Osteocyte (in vitro differentiated cells): ENCODE results near the gene LCLAT1. TPM values are rescaled to one million over a fixed set of nuclear protein-coding genes. Genes with fewer than 3 reads are reported as not detected.

Experiments used
- DNase-seq: peaks from one replicate; pipeline ENCODE4 v3.0.0; 2021; ENCODE audit warnings: mixed read lengths; ENCODE audit not compliant: unreplicated experiment; ENCODE audit errors: extremely low spot score
- H3K27ac Mint-ChIP-seq: one replicate; pipeline ENCODE4 v1.8.0; 2021; ENCODE audit warnings: mild to moderate bottlenecking, mixed read lengths; ENCODE audit not compliant: unreplicated experiment
- H3K27me3 Mint-ChIP-seq: one replicate; pipeline ENCODE4 v1.8.0; 2021; ENCODE audit warnings: mixed read lengths; ENCODE audit not compliant: unreplicated experiment
- H3K36me3 Mint-ChIP-seq: one replicate; pipeline ENCODE4 v1.8.0; 2021; ENCODE audit warnings: mixed read lengths; ENCODE audit not compliant: unreplicated experiment
- H3K4me1 Mint-ChIP-seq: one replicate; pipeline ENCODE4 v1.8.0; 2021; ENCODE audit warnings: mixed read lengths; ENCODE audit not compliant: unreplicated experiment
- H3K4me3 Mint-ChIP-seq: one replicate; pipeline ENCODE4 v1.8.0; 2021; ENCODE audit warnings: mild to moderate bottlenecking, moderate library complexity, mixed read lengths; ENCODE audit not compliant: unreplicated experiment
- H3K9me3 Mint-ChIP-seq: one replicate; pipeline ENCODE4 v1.8.0; 2021; ENCODE audit warnings: mixed read lengths; ENCODE audit not compliant: unreplicated experiment
- total RNA-seq: library from RNA; stranded (reverse); gene quantifications from 2 replicates; pipeline ENCODE4 v1.2.1, GENCODE V29; 2021
- TF ChIP-seq, protein P1 (sequence below): fragments of 200-600 bp; sonication (generic); IDR thresholded peaks from 2 replicates; pipeline ENCODE4 v1.5.0; 2021; ENCODE audit warnings: antibody characterized with exemption, mild to moderate bottlenecking, moderate library complexity

The LCLAT1 gene
- total RNA-seq, 1 donor from 2014 or later = 13.6 TPM

DNA sequence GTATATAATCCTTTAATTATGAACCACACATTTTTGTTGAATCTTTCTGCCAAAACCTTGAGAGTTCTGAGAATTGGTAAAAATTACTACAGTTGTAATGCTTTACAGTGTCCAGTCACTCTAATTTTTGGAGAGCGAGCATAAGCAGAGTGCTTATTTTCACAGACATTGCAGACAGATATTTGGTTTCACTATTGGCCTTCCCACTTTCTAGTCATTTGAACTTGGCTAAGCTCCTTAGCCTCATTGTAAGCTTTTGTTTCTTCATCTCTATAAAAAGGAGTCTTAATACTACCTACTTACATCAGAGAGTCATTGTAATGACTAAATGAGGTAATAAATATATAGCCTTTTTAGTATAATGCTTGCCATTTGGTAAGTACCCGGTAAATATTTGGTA, 80.4 kb downstream of the LCLAT1 start:
- Mint-ChIP-seq H3K4me1 (peaks cover 5% of the 10 kb centered on the region), H3K9me3 (peaks cover 5% of the 10 kb centered on the region), H3K27me3 (no peaks in the 10 kb centered on the region), H3K4me3 (no peak overlapping the region), H3K27ac (no peak overlapping the region), H3K36me3 (peaks cover 6% of the 10 kb centered on the region)
- TF ChIP-seq, protein P1, sequence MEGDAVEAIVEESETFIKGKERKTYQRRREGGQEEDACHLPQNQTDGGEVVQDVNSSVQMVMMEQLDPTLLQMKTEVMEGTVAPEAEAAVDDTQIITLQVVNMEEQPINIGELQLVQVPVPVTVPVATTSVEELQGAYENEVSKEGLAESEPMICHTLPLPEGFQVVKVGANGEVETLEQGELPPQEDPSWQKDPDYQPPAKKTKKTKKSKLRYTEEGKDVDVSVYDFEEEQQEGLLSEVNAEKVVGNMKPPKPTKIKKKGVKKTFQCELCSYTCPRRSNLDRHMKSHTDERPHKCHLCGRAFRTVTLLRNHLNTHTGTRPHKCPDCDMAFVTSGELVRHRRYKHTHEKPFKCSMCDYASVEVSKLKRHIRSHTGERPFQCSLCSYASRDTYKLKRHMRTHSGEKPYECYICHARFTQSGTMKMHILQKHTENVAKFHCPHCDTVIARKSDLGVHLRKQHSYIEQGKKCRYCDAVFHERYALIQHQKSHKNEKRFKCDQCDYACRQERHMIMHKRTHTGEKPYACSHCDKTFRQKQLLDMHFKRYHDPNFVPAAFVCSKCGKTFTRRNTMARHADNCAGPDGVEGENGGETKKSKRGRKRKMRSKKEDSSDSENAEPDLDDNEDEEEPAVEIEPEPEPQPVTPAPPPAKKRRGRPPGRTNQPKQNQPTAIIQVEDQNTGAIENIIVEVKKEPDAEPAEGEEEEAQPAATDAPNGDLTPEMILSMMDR = no peak
- no peak for DNase-seq

DNA sequence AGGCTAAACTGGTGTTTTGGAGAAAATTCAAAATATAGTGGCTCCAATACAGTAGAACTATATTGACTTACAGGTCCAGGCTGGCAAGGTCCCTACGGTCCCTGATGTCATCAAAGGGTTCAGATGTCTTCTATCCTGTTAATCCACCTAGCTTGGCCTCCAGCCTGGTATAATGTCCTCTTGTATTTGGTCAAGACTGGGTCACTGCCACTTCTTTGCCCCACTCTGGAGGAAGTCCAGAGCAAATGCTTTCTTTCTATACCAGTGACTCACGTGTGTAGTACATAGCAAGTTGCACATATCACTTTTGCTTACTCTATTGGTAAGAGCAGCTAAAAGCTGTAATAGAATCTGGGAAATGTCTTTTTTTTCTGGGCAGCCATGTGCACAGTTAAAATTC, 80.8 kb downstream of the LCLAT1 start:
- Mint-ChIP-seq H3K27me3 (no peaks in the 10 kb centered on the region), H3K27ac (peak overlapping the region; percentile 27), H3K4me1 (peaks cover 5% of the 10 kb centered on the region), H3K4me3 (no peak overlapping the region), H3K36me3 (peaks cover 7% of the 10 kb centered on the region), H3K9me3 (peaks cover 5% of the 10 kb centered on the region)
- TF ChIP-seq, protein P1 = no peak
- DNase-seq = no peak

DNA sequence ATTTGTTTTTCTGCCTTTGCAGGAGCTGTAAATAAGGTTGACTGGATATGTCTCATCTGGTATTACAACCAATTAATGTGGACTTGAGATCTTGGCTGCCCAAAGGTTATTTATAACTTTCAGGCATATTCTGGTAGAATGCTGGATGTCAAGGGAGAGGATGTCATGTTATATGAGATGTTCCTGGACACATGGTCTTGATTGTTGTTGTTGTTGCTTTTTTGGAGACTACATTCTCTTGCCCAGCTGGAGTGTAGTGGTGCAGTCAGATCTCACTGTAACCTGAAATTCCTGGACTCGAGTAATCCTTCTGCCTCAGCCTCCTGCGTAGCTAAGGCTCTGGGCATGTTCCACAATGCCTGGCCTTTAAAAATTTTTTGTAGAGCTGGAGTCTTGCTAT, 83.3 kb downstream of the LCLAT1 start:
- DNase-seq = no peak
- Mint-ChIP-seq H3K4me1 (peaks cover 5% of the 10 kb centered on the region), H3K9me3 (peaks cover 11% of the 10 kb centered on the region), H3K36me3 (peaks cover 17% of the 10 kb centered on the region), H3K27ac (no peak overlapping the region), H3K4me3 (no peak overlapping the region), H3K27me3 (no peaks in the 10 kb centered on the region)
- TF ChIP-seq, protein P1 = no peak

DNA sequence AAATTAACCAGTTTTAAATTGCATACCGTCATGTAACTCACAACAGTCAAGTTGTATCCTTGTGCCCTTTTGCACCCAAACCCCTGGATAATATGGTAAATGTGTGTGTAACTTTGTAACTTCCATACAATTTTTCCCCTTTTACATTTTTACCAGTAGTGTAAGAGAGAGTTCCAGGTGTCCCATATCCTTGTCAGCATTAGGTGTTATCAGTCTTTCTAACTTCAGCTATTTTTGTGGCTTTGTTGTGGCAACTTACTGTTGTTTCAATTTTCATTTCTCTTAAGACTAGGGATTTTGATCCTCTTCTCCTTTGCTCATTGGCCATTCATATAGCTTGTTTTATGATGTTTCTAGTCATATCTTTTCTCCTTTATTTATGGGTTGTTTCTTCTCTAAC, 94.6 kb downstream of the LCLAT1 start:
- H3K27me3 Mint-ChIP-seq = no peaks in the 10 kb centered on the region
- H3K36me3 Mint-ChIP-seq = peaks cover 14% of the 10 kb centered on the region
- H3K4me3 Mint-ChIP-seq = no peak overlapping the region
- no peak for DNase-seq
- TF ChIP-seq, protein P1 = no peak
- H3K4me1 Mint-ChIP-seq = no peaks in the 10 kb centered on the region
- H3K27ac Mint-ChIP-seq = no peak overlapping the region
- H3K9me3 Mint-ChIP-seq = peaks cover 7% of the 10 kb centered on the region

DNA sequence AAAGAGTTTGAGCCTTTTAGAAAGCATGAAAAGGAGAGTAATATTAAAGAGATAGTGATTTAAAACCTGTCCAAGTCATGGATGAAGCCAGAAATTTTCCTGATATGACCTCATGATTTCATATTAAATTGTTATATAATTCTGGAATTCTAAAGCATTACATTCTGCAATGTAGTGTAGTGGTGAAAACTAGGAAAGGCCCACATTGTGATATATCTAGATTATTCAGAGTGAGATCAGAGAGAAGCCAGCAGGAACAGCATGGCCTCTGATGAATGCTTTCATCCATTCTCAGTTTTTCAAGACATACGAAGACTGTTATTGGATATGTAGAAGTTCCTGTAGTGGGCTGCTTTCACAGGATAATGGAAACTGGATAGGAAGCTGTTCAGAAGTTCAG, 98.8 kb downstream of the LCLAT1 start:
- no peak overlapping the region for H3K4me3 Mint-ChIP-seq
- peaks cover 10% of the 10 kb centered on the region for H3K36me3 Mint-ChIP-seq
- H3K27me3 Mint-ChIP-seq = no peaks in the 10 kb centered on the region
- H3K27ac Mint-ChIP-seq = no peak overlapping the region
- TF ChIP-seq, protein P1 = no peak
- no peak for DNase-seq
- no peaks in the 10 kb centered on the region for H3K4me1 Mint-ChIP-seq
- H3K9me3 Mint-ChIP-seq = peaks cover 5% of the 10 kb centered on the region
